Esophagus muscularis mucosa (tissue), 4 donors: Measurements from ENCODE around the gene PLXNA4. TPM values are rescaled to one million over a fixed set of nuclear protein-coding genes. Genes with fewer than 3 reads are reported as not detected.

ENCODE experiments used
- DNase-seq: peaks from one replicate; pipeline ENCODE4 v3.0.0-alpha.2; 2017; ENCODE audit errors: extremely low spot score
- H3K27ac ChIP-seq, 4 donors: fragments of 200-600 bp; sonication (generic); replicated peaks in 1 of 4; 1 replicate in 3 of 4; 2 replicates in 1 of 4; pipeline ENCODE4 v1.5.1; 2016 to 2019; ENCODE audit warnings: mild to moderate bottlenecking in 1 of 4
- H3K27me3 ChIP-seq, 4 donors: fragments of 200-600 bp; sonication (generic); one replicate each; pipeline versions ENCODE4 v1.5.1 to v1.6.0; 2016 to 2019
- H3K36me3 ChIP-seq, 4 donors: fragments of 200-600 bp; sonication (generic); one replicate each; pipeline ENCODE4 v1.5.1; 2016 to 2019
- H3K4me1 ChIP-seq, 4 donors: fragments of 200-600 bp; sonication (generic); one replicate each; pipeline ENCODE4 v1.5.1; 2016 to 2019
- H3K4me3 ChIP-seq, 4 donors: fragments of 200-600 bp; sonication (generic); 1 replicate in 2 of 4; 2 replicates in 2 of 4; pipeline ENCODE4 v1.5.1; 2016 to 2019; ENCODE audit warnings: mild to moderate bottlenecking in 4 of 4, moderate library complexity in 1 of 4
- H3K9me3 ChIP-seq, 4 donors: fragments of 200-600 bp; sonication (generic); 1 replicate in 3 of 4; 2 replicates in 1 of 4; pipeline ENCODE4 v1.5.1; 2016 to 2019
- EP300 ChIP-seq: sonication (generic); formaldehyde crosslinking; IDR thresholded peaks from one replicate; pipeline ENCODE4 v1.6.1; 2017; ENCODE audit warnings: antibody characterized with exemption
- POLR2A ChIP-seq: fragments of 450-650 bp; IDR thresholded peaks from one replicate; pipeline ENCODE4 v1.6.1; 2017; ENCODE audit warnings: antibody characterized with exemption, moderate library complexity, mild to moderate bottlenecking, low read depth
- POLR2AphosphoS5 ChIP-seq, 2 donors: sonication (generic); formaldehyde crosslinking; IDR thresholded peaks; one replicate each; pipeline ENCODE4 v1.6.1; 2017; ENCODE audit warnings: antibody characterized with exemption in 2 of 2
- WGBS: methylation state at CpG from one replicate; pipeline ENCODE4 v1.1.5; 2018; 5-methylcytosine and 5-hydroxymethylcytosine counted together
- intact Hi-C: fragments of 100-400 bp; cut with DNase I; formaldehyde crosslinking; loops from one replicate; pipeline ENCODE4 v1.15.1; 2023
- total RNA-seq, 4 donors: library from RNA; depleted of rRNA; stranded (reverse); fragments of >200 nt; gene quantifications; one replicate each; pipeline versions ENCODE4 v1.1.0 to v1.2.1, GENCODE V29; 2016
- TF ChIP-seq, protein P1 (sequence below), 3 experiments: fragments of 200-600 bp in 2 of 3; fragments of 450-650 bp in 1 of 3; sonication (generic) in 2 of 3; IDR thresholded peaks; one replicate each; pipeline ENCODE4 v1.5.1; 2017 to 2019; ENCODE audit warnings: antibody characterized with exemption in 3 of 3, mild to moderate bottlenecking in 2 of 3, moderate library complexity in 1 of 3

PLXNA4 gene
- total RNA-seq, 4 donors from 2014 or later, result 5.0 to 9.5 (median 6.6) TPM

DNA sequence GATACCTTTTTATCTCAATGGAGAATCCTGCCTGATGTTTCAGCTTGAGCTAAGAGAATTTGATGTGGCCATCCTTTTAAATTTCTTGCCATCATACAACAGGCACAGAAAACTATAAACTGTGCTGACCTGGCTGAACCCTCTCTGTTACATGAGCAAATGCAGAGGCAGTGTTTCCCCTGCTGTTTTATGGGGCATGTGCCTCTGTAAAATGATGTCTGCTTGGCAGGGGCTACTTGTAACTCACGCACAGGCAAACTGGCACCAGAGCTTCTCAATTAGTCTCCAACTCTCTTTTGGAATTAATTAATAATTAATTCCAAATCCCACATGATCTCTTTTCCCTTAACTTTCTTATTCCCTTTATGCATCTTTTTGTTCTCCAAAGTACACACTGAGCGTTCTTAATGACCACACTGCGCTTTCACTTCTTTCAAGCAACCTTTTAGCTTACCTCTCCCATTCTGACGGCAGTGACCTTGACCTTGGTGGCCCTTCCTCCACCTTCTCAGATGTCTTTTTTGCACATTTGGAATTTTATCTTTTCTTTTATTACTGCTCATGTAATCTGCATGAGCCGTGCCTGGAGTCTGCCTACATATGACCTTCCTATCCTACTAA is 334.0 kb downstream of the PLXNA4 start:
- Histone ChIP-seq H3K27me3 (no peaks in the 10 kb centered on the region), H3K36me3 (no peaks in the 10 kb centered on the region), H3K4me3 (no peak overlapping the region), H3K9me3 (no peaks in the 10 kb centered on the region), H3K27ac (no peak overlapping the region), H3K4me1 (no peaks in the 10 kb centered on the region)
- WGBS, result 85% methylated on average over 5 of the region's 5 CpGs
- intact Hi-C loops, result no loop called here
- DNase-seq, result no peak
- no peak for TF ChIP-seq EP300
- TF ChIP-seq POLR2AphosphoS5 (IDR thresholded peaks at IDR 0.05), result no peak
- TF ChIP-seq POLR2A, result no peak
- TF ChIP-seq, protein P1, sequence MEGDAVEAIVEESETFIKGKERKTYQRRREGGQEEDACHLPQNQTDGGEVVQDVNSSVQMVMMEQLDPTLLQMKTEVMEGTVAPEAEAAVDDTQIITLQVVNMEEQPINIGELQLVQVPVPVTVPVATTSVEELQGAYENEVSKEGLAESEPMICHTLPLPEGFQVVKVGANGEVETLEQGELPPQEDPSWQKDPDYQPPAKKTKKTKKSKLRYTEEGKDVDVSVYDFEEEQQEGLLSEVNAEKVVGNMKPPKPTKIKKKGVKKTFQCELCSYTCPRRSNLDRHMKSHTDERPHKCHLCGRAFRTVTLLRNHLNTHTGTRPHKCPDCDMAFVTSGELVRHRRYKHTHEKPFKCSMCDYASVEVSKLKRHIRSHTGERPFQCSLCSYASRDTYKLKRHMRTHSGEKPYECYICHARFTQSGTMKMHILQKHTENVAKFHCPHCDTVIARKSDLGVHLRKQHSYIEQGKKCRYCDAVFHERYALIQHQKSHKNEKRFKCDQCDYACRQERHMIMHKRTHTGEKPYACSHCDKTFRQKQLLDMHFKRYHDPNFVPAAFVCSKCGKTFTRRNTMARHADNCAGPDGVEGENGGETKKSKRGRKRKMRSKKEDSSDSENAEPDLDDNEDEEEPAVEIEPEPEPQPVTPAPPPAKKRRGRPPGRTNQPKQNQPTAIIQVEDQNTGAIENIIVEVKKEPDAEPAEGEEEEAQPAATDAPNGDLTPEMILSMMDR (IDR thresholded peaks at IDR 0.05), result no peak

DNA sequence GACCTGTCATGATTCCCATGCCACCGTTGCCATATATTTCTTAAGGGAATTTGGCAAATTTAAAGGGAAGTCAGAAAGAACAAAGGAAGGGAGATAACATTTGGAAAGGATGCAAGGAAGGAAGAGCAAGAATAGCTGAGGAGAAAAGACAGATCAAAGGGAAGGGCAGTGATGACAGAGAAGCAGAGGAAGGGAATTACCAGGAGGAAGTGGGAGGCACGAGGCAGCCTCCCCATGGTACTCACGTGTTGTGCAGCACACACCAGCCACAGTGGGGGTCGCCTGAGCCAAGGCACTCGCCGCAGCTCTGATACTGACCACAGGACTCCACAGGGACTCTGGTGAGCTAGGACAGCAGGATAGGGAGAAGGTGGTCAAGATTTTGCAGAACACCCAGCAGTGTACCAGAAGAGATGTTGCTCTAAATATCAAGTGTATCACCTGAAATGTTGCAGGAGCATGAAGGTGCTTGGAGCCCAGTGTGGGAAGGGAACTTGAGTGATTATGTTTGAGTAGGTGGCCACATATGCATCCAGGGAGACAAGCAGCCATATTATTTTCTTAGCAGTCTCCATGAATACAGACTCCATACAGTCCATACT is 335.3 kb downstream of the PLXNA4 start:
- Histone ChIP-seq H3K4me1 (no peaks in the 10 kb centered on the region), H3K27me3 (no peaks in the 10 kb centered on the region), H3K9me3 (no peaks in the 10 kb centered on the region), H3K36me3 (no peaks in the 10 kb centered on the region), H3K4me3 (no peak overlapping the region), H3K27ac (no peak overlapping the region)
- TF ChIP-seq EP300 (no peak), POLR2AphosphoS5 (IDR thresholded peaks at IDR 0.05) (no peak), POLR2A (no peak)
- TF ChIP-seq, protein P1 (IDR thresholded peaks at IDR 0.05), result no peak
- intact Hi-C loops, result no loop called here
- no peak for DNase-seq
- WGBS, result 69% methylated on average over 6 of the region's 6 CpGs

DNA sequence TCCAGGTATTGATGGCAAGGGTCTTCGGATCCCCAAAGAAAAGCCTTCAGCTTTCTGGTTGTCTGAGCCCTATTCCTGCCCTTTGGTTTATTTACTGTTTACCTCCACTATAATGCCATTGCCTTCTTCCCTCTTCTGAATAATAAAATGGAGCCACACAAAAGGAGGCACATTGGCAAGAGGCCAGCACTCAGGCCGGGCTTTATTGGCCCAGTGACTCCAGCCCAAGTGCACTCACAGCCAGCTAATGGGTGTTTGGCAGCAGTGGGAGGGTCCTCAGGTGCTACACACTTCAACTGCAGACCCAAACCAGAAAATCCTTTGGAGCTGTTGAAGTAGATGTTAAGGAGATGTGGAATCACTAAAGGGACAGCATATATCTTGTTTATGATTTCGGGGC is 336.0 kb downstream of the PLXNA4 start:
- no peak overlapping the region for H3K4me3 ChIP-seq
- no peak for DNase-seq
- intact Hi-C loops, result no loop called here
- WGBS, result 86% methylated on average over 3 of the region's 3 CpGs
- H3K36me3 ChIP-seq, result no peaks in the 10 kb centered on the region
- TF ChIP-seq POLR2A (no peak), POLR2AphosphoS5 (IDR thresholded peaks at IDR 0.05) (no peak), EP300 (no peak)
- TF ChIP-seq, protein P1 (IDR thresholded peaks at IDR 0.05), result no peak
- no peaks in the 10 kb centered on the region for H3K27me3 ChIP-seq
- no peaks in the 10 kb centered on the region for H3K9me3 ChIP-seq
- H3K4me1 ChIP-seq, result no peaks in the 10 kb centered on the region
- H3K27ac ChIP-seq, result no peak overlapping the region

DNA sequence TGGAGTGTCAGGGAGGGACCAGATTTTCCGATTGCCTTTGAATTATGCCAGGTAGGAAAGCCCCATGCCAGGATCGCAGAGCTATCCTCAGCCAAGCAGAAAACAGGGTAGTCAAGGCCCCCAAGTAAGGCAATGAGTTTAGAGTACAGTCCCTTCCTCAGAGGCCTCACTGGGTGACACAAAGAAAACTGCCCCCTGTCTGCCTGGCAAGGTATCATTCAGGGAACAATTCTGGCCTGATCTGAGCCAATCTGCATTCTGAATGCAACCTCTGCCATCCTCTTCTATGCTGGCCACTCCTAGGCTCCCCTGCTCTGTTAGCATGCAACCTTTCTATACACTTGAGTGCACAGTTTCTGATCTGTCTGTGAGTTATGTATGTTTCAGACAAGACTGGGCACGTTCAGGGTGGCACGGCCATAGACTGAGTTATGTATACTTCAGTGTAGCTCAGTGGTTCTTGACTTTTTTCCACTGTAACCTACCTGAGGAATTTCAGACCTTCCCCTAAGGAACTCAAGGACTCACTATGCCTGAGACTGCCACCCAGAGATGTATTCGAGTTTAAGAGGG is 336.8 kb downstream of the PLXNA4 start:
- WGBS, result 94% methylated on average over 5 of the region's 5 CpGs
- no peaks in the 10 kb centered on the region for H3K27me3 ChIP-seq
- DNase-seq, result no peak
- H3K4me3 ChIP-seq, result no peak overlapping the region
- H3K4me1 ChIP-seq, result no peaks in the 10 kb centered on the region
- TF ChIP-seq POLR2A, result no peak
- TF ChIP-seq POLR2AphosphoS5 (IDR thresholded peaks at IDR 0.05), result no peak
- TF ChIP-seq, protein P1 (IDR thresholded peaks at IDR 0.05), result no peak
- no peak for TF ChIP-seq EP300
- no peaks in the 10 kb centered on the region for H3K36me3 ChIP-seq
- H3K27ac ChIP-seq, result no peak overlapping the region
- intact Hi-C loops, result no loop called here
- no peaks in the 10 kb centered on the region for H3K9me3 ChIP-seq
